Neural crest cell (in vitro differentiated cells): Measurements from ENCODE around the gene MYO9B. TPM values are rescaled to one million over a fixed set of nuclear protein-coding genes. Genes with fewer than 3 reads are reported as not detected.

Experiments used
- DNase-seq: peaks from one replicate; pipeline ENCODE4 v3.0.0; 2021; ENCODE audit warnings: low read depth, mixed read lengths, low spot score
- H3K27ac Mint-ChIP-seq: one replicate; pipeline ENCODE4 v1.8.0; 2021; ENCODE audit warnings: mild to moderate bottlenecking, mixed read lengths; ENCODE audit not compliant: unreplicated experiment
- H3K27me3 Mint-ChIP-seq: 2 replicates; pipeline ENCODE4 v1.8.0; 2021; ENCODE audit warnings: low read depth, mild to moderate bottlenecking, mixed read lengths
- H3K36me3 Mint-ChIP-seq: 2 replicates; pipeline ENCODE4 v1.8.0; 2021; ENCODE audit warnings: low read depth, mild to moderate bottlenecking, mixed read lengths
- H3K4me1 Mint-ChIP-seq: 2 replicates; pipeline ENCODE4 v1.8.0; 2021; ENCODE audit warnings: mixed read lengths
- H3K4me3 Mint-ChIP-seq: one replicate; pipeline ENCODE4 v1.8.0; 2021; ENCODE audit warnings: mild to moderate bottlenecking, mixed read lengths
- H3K9me3 Mint-ChIP-seq: 2 replicates; pipeline ENCODE4 v1.8.0; 2021; ENCODE audit warnings: mixed read lengths
- total RNA-seq: library from RNA; stranded (reverse); gene quantifications from 2 replicates; pipeline ENCODE4 v1.2.1, GENCODE V29; 2021
- TF ChIP-seq, protein P1 (sequence below): fragments of 200-600 bp; sonication (generic); conservative IDR thresholded peaks from 2 replicates; pipeline ENCODE4 v1.5.0; 2021; ENCODE audit warnings: antibody characterized with exemption, mild to moderate bottlenecking

The MYO9B gene
- total RNA-seq, 1 donor from 2014 or later, result 113 TPM

DNA sequence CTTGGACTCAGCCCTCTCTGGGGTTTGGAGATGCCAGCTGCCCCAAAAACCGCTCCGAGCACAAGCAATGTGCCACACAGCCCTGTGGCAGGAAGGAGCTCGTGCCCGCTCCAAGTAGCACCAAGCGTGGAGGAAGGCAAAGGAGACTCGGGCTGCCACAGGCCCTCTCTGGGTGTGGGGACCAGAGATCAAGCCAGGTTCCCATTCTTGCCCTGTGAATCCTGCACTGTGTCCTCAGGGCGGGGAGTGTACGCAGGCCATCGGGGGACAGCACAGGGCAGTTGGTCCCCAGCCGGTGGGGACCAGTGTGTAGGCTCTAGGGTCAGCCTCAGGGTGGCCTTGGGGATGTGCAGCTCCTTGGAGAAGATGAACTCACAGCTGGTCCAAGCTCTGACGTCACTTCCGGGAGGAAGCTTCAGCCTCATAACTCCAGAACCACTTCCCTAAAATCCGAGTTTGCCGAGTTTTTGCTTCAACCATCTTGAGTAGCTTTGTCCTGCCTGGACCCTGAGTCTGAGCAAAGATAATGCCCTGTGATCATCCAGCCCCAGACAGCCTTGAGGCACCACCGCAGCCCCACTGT, 39.6 kb upstream of the MYO9B start:
- Mint-ChIP-seq H3K27ac (no peak overlapping the region), H3K9me3 (no peaks in the 10 kb centered on the region), H3K36me3 (no peaks in the 10 kb centered on the region), H3K4me3 (no peak overlapping the region), H3K27me3 (peaks cover 6% of the 10 kb centered on the region), H3K4me1 (no peaks in the 10 kb centered on the region)
- TF ChIP-seq, protein P1, sequence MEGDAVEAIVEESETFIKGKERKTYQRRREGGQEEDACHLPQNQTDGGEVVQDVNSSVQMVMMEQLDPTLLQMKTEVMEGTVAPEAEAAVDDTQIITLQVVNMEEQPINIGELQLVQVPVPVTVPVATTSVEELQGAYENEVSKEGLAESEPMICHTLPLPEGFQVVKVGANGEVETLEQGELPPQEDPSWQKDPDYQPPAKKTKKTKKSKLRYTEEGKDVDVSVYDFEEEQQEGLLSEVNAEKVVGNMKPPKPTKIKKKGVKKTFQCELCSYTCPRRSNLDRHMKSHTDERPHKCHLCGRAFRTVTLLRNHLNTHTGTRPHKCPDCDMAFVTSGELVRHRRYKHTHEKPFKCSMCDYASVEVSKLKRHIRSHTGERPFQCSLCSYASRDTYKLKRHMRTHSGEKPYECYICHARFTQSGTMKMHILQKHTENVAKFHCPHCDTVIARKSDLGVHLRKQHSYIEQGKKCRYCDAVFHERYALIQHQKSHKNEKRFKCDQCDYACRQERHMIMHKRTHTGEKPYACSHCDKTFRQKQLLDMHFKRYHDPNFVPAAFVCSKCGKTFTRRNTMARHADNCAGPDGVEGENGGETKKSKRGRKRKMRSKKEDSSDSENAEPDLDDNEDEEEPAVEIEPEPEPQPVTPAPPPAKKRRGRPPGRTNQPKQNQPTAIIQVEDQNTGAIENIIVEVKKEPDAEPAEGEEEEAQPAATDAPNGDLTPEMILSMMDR, result no peak
- DNase-seq, result no peak

DNA sequence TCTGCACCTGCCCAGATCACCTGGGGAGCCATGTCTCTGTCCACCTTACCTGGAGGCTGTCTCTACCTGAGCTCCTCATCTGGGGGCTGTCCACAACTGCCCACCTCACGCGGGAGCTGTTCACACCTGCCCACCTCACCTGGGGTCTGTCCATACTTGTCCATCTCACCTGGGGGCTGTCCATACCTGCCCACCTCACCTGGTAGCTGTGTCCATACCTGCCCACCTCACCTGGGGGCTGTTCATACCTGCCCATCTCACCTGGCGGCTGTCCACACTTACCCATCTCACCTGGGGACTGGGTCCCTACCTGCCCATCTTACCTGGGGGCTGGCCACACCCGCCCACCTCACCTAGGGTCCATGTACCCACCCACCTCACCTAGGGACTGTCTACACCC, 38.9 kb upstream of the MYO9B start:
- no peaks in the 10 kb centered on the region for H3K36me3 Mint-ChIP-seq
- peaks cover 1% of the 10 kb centered on the region for H3K4me1 Mint-ChIP-seq
- no peak for DNase-seq
- no peak overlapping the region for H3K4me3 Mint-ChIP-seq
- TF ChIP-seq, protein P1, result no peak
- no peak overlapping the region for H3K27ac Mint-ChIP-seq
- peaks cover 7% of the 10 kb centered on the region for H3K27me3 Mint-ChIP-seq
- no peaks in the 10 kb centered on the region for H3K9me3 Mint-ChIP-seq

DNA sequence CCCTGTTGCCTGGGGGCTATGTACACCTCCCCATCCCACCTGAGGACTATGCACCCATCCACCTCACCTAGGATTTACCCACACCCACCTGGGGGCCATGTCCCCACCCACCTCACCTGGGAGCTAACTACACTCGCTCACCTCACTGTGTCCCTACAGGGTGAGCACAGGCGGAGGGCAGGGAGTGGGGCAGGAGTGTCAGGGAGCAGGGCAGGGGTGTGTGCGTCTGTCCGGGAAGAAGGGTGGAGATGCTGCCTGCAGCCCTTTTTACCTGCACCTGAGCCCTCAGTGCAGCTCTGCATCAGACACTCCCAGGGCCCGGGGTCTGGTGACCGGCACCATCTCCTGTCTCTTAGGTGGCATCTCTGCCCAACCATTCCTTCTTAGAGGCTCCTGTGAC, 38.4 kb upstream of the MYO9B start:
- Mint-ChIP-seq H3K27me3 (peaks cover 7% of the 10 kb centered on the region), H3K4me3 (no peak overlapping the region), H3K36me3 (no peaks in the 10 kb centered on the region), H3K4me1 (peaks cover 7% of the 10 kb centered on the region), H3K9me3 (no peaks in the 10 kb centered on the region), H3K27ac (no peak overlapping the region)
- TF ChIP-seq, protein P1, result no peak
- no peak for DNase-seq

DNA sequence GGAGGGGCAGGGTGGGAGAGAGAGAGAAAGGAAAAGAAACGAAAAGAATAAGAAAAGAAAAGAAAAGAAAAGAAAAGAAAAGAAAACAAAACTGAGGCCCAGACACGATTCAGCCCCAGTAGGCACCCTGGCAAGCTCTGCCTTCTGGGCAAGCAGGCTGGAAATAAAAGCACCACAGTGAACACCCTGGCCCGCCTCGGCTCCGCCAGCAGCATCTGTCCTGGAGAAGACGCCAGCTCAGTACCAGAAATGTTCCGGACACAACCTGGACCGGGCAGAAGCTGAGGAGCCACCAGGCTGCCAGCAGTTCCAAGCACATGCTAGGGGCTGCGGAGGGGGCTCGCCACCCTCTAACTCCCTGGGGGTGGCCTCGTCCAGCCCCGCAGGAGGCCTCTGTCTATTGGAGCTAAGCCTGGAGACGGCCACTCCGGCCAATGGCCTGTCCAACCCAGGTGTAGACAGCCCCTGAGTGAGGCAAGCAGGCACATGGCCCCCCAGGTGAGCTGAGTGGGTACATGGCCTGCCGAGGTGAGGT, 37.5 kb upstream of the MYO9B start:
- TF ChIP-seq, protein P1, result no peak
- Mint-ChIP-seq H3K4me1 (peaks cover 7% of the 10 kb centered on the region), H3K27ac (no peak overlapping the region), H3K27me3 (peaks cover 7% of the 10 kb centered on the region), H3K9me3 (no peaks in the 10 kb centered on the region), H3K36me3 (no peaks in the 10 kb centered on the region), H3K4me3 (no peak overlapping the region)
- DNase-seq, result no peak

DNA sequence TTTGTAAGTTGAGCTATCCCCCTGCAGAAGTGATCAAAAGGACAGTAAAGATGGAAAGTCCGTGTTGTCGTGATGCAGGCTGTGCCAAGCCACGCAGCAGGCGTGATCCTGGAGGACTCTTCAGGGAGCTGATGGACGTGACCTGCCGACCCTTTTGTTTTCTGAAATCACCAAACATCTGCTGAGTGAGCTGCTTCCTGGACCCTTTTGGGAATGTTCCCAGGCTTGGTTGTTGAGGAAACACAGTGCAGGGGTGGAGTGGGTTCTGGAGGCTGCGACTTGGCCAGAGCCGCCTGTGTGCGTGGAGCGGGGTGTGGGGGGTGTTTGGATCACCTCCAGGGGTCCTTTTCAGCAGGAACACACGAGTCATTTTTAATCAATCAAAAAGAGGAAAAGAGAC, 33.6 kb upstream of the MYO9B start:
- H3K36me3 Mint-ChIP-seq, result no peaks in the 10 kb centered on the region
- H3K27me3 Mint-ChIP-seq, result peaks cover 7% of the 10 kb centered on the region
- no peak for DNase-seq
- H3K27ac Mint-ChIP-seq, result peak overlapping the region; percentile 43
- TF ChIP-seq, protein P1, result no peak
- H3K9me3 Mint-ChIP-seq, result no peaks in the 10 kb centered on the region
- H3K4me3 Mint-ChIP-seq, result no peak overlapping the region
- peaks cover 7% of the 10 kb centered on the region for H3K4me1 Mint-ChIP-seq
